Activated CD4-positive, alpha-beta T cell treated with anti-CD3 and anti-CD28 coated beads, Interleukin-2, amount 10 ng/mL, durations not matched to agents 24 days and 14 days (primary cell): ENCODE results near the gene IFT74. TPM values are rescaled to one million over a fixed set of nuclear protein-coding genes. Genes with fewer than 3 reads are reported as not detected.

Experiments
- DNase-seq: peaks from one replicate; pipeline ENCODE4 v3.0.0; 2022
- H3K27ac Mint-ChIP-seq: one replicate; pipeline ENCODE4 v1.8.0; 2022; ENCODE audit warnings: mild to moderate bottlenecking, mixed read lengths
- H3K27me3 Mint-ChIP-seq: one replicate; pipeline ENCODE4 v1.8.0; 2022; ENCODE audit warnings: mixed read lengths
- H3K36me3 Mint-ChIP-seq: one replicate; pipeline ENCODE4 v1.8.0; 2022; ENCODE audit warnings: low read depth, mild to moderate bottlenecking, mixed read lengths
- H3K4me1 Mint-ChIP-seq: one replicate; pipeline ENCODE4 v1.8.0; 2021; ENCODE audit warnings: mixed read lengths
- H3K4me3 Mint-ChIP-seq: one replicate; pipeline ENCODE4 v1.8.0; 2022; ENCODE audit warnings: mild to moderate bottlenecking, moderate library complexity, mixed read lengths
- H3K9me3 Mint-ChIP-seq: one replicate; pipeline ENCODE4 v1.8.0; 2021; ENCODE audit warnings: mixed read lengths
- intact Hi-C: fragments of 100-400 bp; cut with micrococcal nuclease; formaldehyde crosslinking; loops from one replicate; pipeline ENCODE4 v1.15.1; 2023
- total RNA-seq: library from RNA; stranded (reverse); gene quantifications from 2 replicates; pipeline ENCODE4 v1.2.3, GENCODE V29; 2022

Gene IFT74
- total RNA-seq, 1 donor from 2014 or later = 9.7 TPM

- Mint-ChIP-seq H3K4me3 (no peak overlapping the region), H3K4me1 (no peaks in the 10 kb centered on the region), H3K27ac (no peak overlapping the region), H3K27me3 (no peaks in the 10 kb centered on the region), H3K36me3 (peaks cover 17% of the 10 kb centered on the region), H3K9me3 (no peaks in the 10 kb centered on the region)
- DNase-seq = no peak
- intact Hi-C loops = no loop called here
Observed at GRCh38 chr9:27019589-27019988, 63.4 kb downstream of the IFT74 start.

- Mint-ChIP-seq H3K27me3 (no peaks in the 10 kb centered on the region), H3K9me3 (peaks cover 3% of the 10 kb centered on the region), H3K36me3 (peaks cover 17% of the 10 kb centered on the region), H3K4me3 (no peak overlapping the region), H3K27ac (no peak overlapping the region), H3K4me1 (no peaks in the 10 kb centered on the region)
- intact Hi-C loops = no loop called here
- no peak for DNase-seq
Observed at GRCh38 chr9:27022920-27023319, 66.7 kb downstream of the IFT74 start.

- no peaks in the 10 kb centered on the region for H3K4me1 Mint-ChIP-seq
- H3K9me3 Mint-ChIP-seq = peaks cover 3% of the 10 kb centered on the region
- H3K4me3 Mint-ChIP-seq = no peak overlapping the region
- intact Hi-C loops = no loop called here
- H3K36me3 Mint-ChIP-seq = peaks cover 4% of the 10 kb centered on the region
- no peak overlapping the region for H3K27ac Mint-ChIP-seq
- no peaks in the 10 kb centered on the region for H3K27me3 Mint-ChIP-seq
- DNase-seq = no peak
Observed at GRCh38 chr9:27029186-27029585, 73.0 kb downstream of the IFT74 start.

- Mint-ChIP-seq H3K36me3 (no peaks in the 10 kb centered on the region), H3K4me3 (no peak overlapping the region), H3K9me3 (no peaks in the 10 kb centered on the region), H3K27ac (no peak overlapping the region), H3K27me3 (no peaks in the 10 kb centered on the region), H3K4me1 (no peaks in the 10 kb centered on the region)
- DNase-seq = peak; percentile 83
- intact Hi-C loops = loop anchor here (1.0 to 10.0 kb wide), 2 partner anchors 61 to 242 kb away; no protein-coding TSS in a partner anchor
Observed at GRCh38 chr9:27033815-27034403, 77.7 kb downstream of the IFT74 start.

- no peak overlapping the region for H3K4me3 Mint-ChIP-seq
- no peaks in the 10 kb centered on the region for H3K4me1 Mint-ChIP-seq
- intact Hi-C loops = loop anchor here (10.0 kb wide), 1 partner anchor 57 kb away; no protein-coding TSS in a partner anchor
- no peak overlapping the region for H3K27ac Mint-ChIP-seq
- no peaks in the 10 kb centered on the region for H3K36me3 Mint-ChIP-seq
- DNase-seq = no peak
- no peaks in the 10 kb centered on the region for H3K9me3 Mint-ChIP-seq
- no peaks in the 10 kb centered on the region for H3K27me3 Mint-ChIP-seq
Observed at GRCh38 chr9:27037499-27037898, 81.3 kb downstream of the IFT74 start.

- Mint-ChIP-seq H3K36me3 (no peaks in the 10 kb centered on the region), H3K4me1 (no peaks in the 10 kb centered on the region), H3K27me3 (no peaks in the 10 kb centered on the region), H3K9me3 (no peaks in the 10 kb centered on the region), H3K4me3 (no peak overlapping the region), H3K27ac (no peak overlapping the region)
- no peak for DNase-seq
- intact Hi-C loops = no loop called here
Observed at GRCh38 chr9:27041746-27042145, 85.5 kb downstream of the IFT74 start.

GRCh38 chr9:27042476-27042875, 86.3 kb downstream of the IFT74 start:
- H3K9me3 Mint-ChIP-seq = no peaks in the 10 kb centered on the region
- no peaks in the 10 kb centered on the region for H3K4me1 Mint-ChIP-seq
- no peak overlapping the region for H3K27ac Mint-ChIP-seq
- H3K36me3 Mint-ChIP-seq = no peaks in the 10 kb centered on the region
- no peaks in the 10 kb centered on the region for H3K27me3 Mint-ChIP-seq
- no peak overlapping the region for H3K4me3 Mint-ChIP-seq
- intact Hi-C loops = no loop called here
- DNase-seq = no peak

- Mint-ChIP-seq H3K9me3 (no peaks in the 10 kb centered on the region), H3K36me3 (no peaks in the 10 kb centered on the region), H3K27ac (no peak overlapping the region), H3K27me3 (no peaks in the 10 kb centered on the region), H3K4me3 (no peak overlapping the region), H3K4me1 (no peaks in the 10 kb centered on the region)
- no peak for DNase-seq
- intact Hi-C loops = no loop called here
Observed at GRCh38 chr9:27043176-27043575, 87.0 kb downstream of the IFT74 start.

- Mint-ChIP-seq H3K36me3 (no peaks in the 10 kb centered on the region), H3K9me3 (no peaks in the 10 kb centered on the region)
Observed at GRCh38 chr9:27047136-27047535, 90.9 kb downstream of the IFT74 start.

GRCh38 chr9:27053369-27054022, 97.3 kb downstream of the IFT74 start:
- no peak for DNase-seq
- intact Hi-C loops = no loop called here
- no peaks in the 10 kb centered on the region for H3K36me3 Mint-ChIP-seq
- no peaks in the 10 kb centered on the region for H3K4me1 Mint-ChIP-seq
- no peaks in the 10 kb centered on the region for H3K27me3 Mint-ChIP-seq
- H3K4me3 Mint-ChIP-seq = no peak overlapping the region
- no peak overlapping the region for H3K27ac Mint-ChIP-seq
- no peaks in the 10 kb centered on the region for H3K9me3 Mint-ChIP-seq

More at GRCh38 chr9:27047136-27047535, 90.9 kb downstream of the IFT74 start:
- H3K27ac Mint-ChIP-seq = no peak overlapping the region
- intact Hi-C loops = no loop called here
- no peak overlapping the region for H3K4me3 Mint-ChIP-seq
- H3K27me3 Mint-ChIP-seq = no peaks in the 10 kb centered on the region
- no peaks in the 10 kb centered on the region for H3K4me1 Mint-ChIP-seq
- no peak for DNase-seq

GRCh38 chr9:27054125-27054524, 97.9 kb downstream of the IFT74 start:
- H3K27ac Mint-ChIP-seq = no peak overlapping the region
- no peak for DNase-seq
- H3K9me3 Mint-ChIP-seq = no peaks in the 10 kb centered on the region
- intact Hi-C loops = no loop called here
- H3K4me3 Mint-ChIP-seq = no peak overlapping the region
- no peaks in the 10 kb centered on the region for H3K4me1 Mint-ChIP-seq
- H3K36me3 Mint-ChIP-seq = no peaks in the 10 kb centered on the region
- no peaks in the 10 kb centered on the region for H3K27me3 Mint-ChIP-seq

GRCh38 chr9:27054841-27055240, 98.6 kb downstream of the IFT74 start:
- H3K4me3 Mint-ChIP-seq = no peak overlapping the region
- no peak overlapping the region for H3K27ac Mint-ChIP-seq
- intact Hi-C loops = no loop called here
- H3K4me1 Mint-ChIP-seq = no peaks in the 10 kb centered on the region
- no peaks in the 10 kb centered on the region for H3K27me3 Mint-ChIP-seq
- no peaks in the 10 kb centered on the region for H3K36me3 Mint-ChIP-seq
- no peak for DNase-seq
- no peaks in the 10 kb centered on the region for H3K9me3 Mint-ChIP-seq

GRCh38 chr9:27059412-27059811, 103.2 kb downstream of the IFT74 start:
- no peaks in the 10 kb centered on the region for H3K27me3 Mint-ChIP-seq

GRCh38 chr9:27059907-27060306, 103.7 kb downstream of the IFT74 start:
- no peak for DNase-seq
- Mint-ChIP-seq H3K27ac (no peak overlapping the region), H3K9me3 (no peaks in the 10 kb centered on the region), H3K4me3 (no peak overlapping the region), H3K4me1 (no peaks in the 10 kb centered on the region), H3K27me3 (no peaks in the 10 kb centered on the region), H3K36me3 (no peaks in the 10 kb centered on the region)
- intact Hi-C loops = no loop called here

More at GRCh38 chr9:27059412-27059811, 103.2 kb downstream of the IFT74 start:
- Mint-ChIP-seq H3K4me3 (no peak overlapping the region), H3K36me3 (no peaks in the 10 kb centered on the region), H3K27ac (no peak overlapping the region), H3K4me1 (no peaks in the 10 kb centered on the region), H3K9me3 (no peaks in the 10 kb centered on the region)
- intact Hi-C loops = no loop called here
- no peak for DNase-seq

- no peak overlapping the region for H3K4me3 Mint-ChIP-seq
- H3K4me1 Mint-ChIP-seq = no peaks in the 10 kb centered on the region
- H3K9me3 Mint-ChIP-seq = no peaks in the 10 kb centered on the region
- H3K27ac Mint-ChIP-seq = no peak overlapping the region
- no peaks in the 10 kb centered on the region for H3K27me3 Mint-ChIP-seq
- no peak for DNase-seq
- intact Hi-C loops = no loop called here
- H3K36me3 Mint-ChIP-seq = no peaks in the 10 kb centered on the region
Observed at GRCh38 chr9:27065288-27065687, 109.1 kb downstream of the IFT74 start.
